C4-2B (cell line): ENCODE results near the gene IRF5.

Source experiments
- ZFX ChIP-seq: fragments of 450-650 bp; IDR thresholded peaks from 2 replicates; pipeline ENCODE4 v1.6.1; 2017
- TF ChIP-seq, protein P1 (sequence below): fragments of 450-650 bp; conservative IDR thresholded peaks from 2 replicates; pipeline ENCODE4 v1.5.1; 2017; ENCODE audit warnings: mild to moderate bottlenecking

DNA sequence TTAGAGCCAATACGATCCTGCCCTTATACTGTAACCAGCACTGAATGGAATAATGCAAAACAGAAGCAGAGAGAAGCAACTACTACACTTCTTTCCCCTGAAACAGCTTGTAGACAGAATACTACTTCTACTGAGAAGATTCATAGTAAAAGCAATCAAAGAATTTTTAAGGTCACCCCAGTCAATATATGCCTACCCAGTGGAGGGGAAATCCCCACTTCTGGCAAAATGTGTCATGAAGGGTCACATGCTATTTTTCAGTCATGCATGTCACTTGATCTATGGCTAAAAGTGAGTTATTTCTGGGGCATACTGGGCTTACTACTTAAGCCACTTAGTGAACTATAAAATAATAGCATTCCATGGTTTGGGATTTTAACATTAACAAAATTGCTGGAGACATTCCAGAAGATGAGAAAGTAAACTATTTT lies 25.6 kb downstream of the IRF5 start:
- TF ChIP-seq, protein P1, sequence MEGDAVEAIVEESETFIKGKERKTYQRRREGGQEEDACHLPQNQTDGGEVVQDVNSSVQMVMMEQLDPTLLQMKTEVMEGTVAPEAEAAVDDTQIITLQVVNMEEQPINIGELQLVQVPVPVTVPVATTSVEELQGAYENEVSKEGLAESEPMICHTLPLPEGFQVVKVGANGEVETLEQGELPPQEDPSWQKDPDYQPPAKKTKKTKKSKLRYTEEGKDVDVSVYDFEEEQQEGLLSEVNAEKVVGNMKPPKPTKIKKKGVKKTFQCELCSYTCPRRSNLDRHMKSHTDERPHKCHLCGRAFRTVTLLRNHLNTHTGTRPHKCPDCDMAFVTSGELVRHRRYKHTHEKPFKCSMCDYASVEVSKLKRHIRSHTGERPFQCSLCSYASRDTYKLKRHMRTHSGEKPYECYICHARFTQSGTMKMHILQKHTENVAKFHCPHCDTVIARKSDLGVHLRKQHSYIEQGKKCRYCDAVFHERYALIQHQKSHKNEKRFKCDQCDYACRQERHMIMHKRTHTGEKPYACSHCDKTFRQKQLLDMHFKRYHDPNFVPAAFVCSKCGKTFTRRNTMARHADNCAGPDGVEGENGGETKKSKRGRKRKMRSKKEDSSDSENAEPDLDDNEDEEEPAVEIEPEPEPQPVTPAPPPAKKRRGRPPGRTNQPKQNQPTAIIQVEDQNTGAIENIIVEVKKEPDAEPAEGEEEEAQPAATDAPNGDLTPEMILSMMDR: no peak
- no peak for TF ChIP-seq ZFX
